Measurements from ENCODE around the gene WAC.
"Not testable (repeated sequence)": the region's sequence is repeated elsewhere in the genome, so short reads cannot be mapped to it uniquely, and the experiment has no call there.

WAC gene

DNA sequence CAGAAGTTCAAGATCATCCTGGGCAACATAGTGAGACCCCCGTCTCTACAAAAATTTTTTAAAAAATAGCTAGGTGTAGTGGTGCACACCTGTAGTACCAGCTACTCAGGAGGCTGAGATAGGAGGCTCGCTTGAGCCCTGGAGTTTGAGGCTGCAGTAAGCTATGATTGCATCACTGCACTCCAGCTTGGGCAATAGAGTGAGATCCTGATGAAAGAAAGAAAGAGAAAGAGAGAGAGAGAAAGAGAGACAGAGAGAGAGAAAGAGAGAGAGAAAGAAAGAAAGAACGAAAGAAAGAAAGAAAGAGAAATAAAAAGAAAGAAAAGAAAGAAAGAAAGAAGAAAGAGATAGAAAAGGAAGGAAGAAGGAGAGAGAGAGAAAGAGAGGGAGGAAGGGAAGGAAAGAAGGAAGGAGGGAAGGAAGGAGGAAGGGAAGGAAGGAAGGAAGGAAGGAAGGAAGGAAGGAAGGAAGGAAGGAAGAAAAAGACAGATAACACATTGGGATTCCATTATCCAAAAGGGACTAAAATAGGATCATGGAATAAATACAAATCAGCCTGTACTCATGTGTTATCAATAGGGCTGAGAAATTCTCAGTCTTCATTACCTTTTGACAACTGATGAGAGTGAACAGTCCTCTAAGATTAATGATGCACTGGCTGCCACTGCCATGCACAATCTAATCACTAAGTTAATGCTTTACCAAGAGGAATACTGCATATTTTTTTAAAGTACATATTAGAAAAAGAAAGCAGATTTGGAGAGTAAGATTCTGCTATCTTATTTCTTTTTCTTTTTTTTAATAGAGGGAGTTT lies 35.4 kb upstream of the WAC start:
- no peaks in the 10 kb centered on the region for H3K36me3 ChIP-seq (ENCODE audit: control insufficient read depth in 5 of 5, insufficient read depth in 5 of 5, low read length in 5 of 5)
- H3K27me3 ChIP-seq (ENCODE audit: control insufficient read depth in 5 of 5, insufficient read depth in 4 of 5, low read length in 5 of 5), result no peaks in the 10 kb centered on the region
- peaks cover 0 to 11% (median 0%) of the 10 kb centered on the region in 5 donors for H3K4me1 ChIP-seq (ENCODE audit: control insufficient read depth in 5 of 5, insufficient read depth in 5 of 5, low read length in 5 of 5)
- no peak overlapping the region for H3K27ac ChIP-seq (ENCODE audit: low read depth, low read length)
- H3K9ac ChIP-seq (ENCODE audit: low read length in 5 of 5), result no peak overlapping the region
- H3K4me3 ChIP-seq (ENCODE audit: low read depth in 1 of 5, low read length in 5 of 5), result no peak overlapping the region
- no peaks in the 10 kb centered on the region for H3K9me3 ChIP-seq (ENCODE audit: control insufficient read depth in 5 of 5, low read length in 5 of 5)

DNA sequence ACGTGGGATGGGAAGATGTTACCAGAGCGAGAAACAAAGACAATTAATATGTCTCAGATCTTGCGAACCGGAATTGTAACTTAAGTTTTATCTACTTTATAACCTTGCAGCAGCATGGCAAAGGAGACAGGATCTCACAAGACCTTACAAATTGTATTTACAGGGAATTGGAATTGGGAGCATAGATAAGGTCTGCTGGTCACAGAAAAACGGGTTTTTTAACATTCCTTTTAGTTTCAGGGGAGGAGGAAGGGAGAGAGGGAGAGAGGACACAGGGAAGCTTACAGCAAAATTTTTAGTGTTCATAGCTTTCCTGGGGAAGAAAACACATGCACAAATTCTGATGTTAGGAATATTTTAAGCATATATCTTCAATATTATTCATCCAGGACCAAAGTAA lies 32.7 kb upstream of the WAC start:
- not testable (repeated sequence) for H3K4me1 ChIP-seq (ENCODE audit: control insufficient read depth in 5 of 5, insufficient read depth in 5 of 5, low read length in 5 of 5); H3K4me3 ChIP-seq (ENCODE audit: low read depth in 1 of 5, low read length in 5 of 5); H3K9ac ChIP-seq (ENCODE audit: low read length in 5 of 5); H3K27ac ChIP-seq (ENCODE audit: low read depth, low read length); H3K9me3 ChIP-seq (ENCODE audit: control insufficient read depth in 5 of 5, low read length in 5 of 5); H3K27me3 ChIP-seq (ENCODE audit: control insufficient read depth in 5 of 5, insufficient read depth in 4 of 5, low read length in 5 of 5); H3K36me3 ChIP-seq (ENCODE audit: control insufficient read depth in 5 of 5, insufficient read depth in 5 of 5, low read length in 5 of 5)

DNA sequence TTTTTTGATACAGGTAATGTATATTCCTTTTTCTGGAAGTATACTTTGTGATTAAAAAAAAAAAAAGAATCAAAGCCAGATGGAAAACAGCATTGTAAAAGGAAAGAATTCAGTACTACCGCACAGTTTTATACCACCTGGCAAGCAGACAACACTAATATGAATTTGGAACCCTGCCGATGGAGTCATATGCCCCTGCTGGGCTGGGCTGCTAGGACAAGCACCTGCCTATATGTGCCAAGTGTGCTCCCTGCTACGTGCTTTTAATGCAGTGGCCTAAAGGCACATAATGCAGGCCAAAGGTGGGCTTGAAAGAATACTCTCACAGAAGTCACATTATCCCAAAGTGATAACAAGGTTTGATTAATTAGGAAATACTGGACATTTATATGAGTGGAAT lies 29.8 kb upstream of the WAC start:
- peak overlapping the region in 1 of 5 donors; percentile 11 for H3K4me3 ChIP-seq (ENCODE audit: low read depth in 1 of 5, low read length in 5 of 5)
- H3K9ac ChIP-seq (ENCODE audit: low read length in 5 of 5), result no peak overlapping the region
- no peaks in the 10 kb centered on the region for H3K36me3 ChIP-seq (ENCODE audit: control insufficient read depth in 5 of 5, insufficient read depth in 5 of 5, low read length in 5 of 5)
- no peak overlapping the region for H3K27ac ChIP-seq (ENCODE audit: low read depth, low read length)
- H3K27me3 ChIP-seq (ENCODE audit: control insufficient read depth in 5 of 5, insufficient read depth in 4 of 5, low read length in 5 of 5), result no peaks in the 10 kb centered on the region
- H3K4me1 ChIP-seq (ENCODE audit: control insufficient read depth in 5 of 5, insufficient read depth in 5 of 5, low read length in 5 of 5), result no peaks in the 10 kb centered on the region
- H3K9me3 ChIP-seq (ENCODE audit: control insufficient read depth in 5 of 5, low read length in 5 of 5), result no peaks in the 10 kb centered on the region

DNA sequence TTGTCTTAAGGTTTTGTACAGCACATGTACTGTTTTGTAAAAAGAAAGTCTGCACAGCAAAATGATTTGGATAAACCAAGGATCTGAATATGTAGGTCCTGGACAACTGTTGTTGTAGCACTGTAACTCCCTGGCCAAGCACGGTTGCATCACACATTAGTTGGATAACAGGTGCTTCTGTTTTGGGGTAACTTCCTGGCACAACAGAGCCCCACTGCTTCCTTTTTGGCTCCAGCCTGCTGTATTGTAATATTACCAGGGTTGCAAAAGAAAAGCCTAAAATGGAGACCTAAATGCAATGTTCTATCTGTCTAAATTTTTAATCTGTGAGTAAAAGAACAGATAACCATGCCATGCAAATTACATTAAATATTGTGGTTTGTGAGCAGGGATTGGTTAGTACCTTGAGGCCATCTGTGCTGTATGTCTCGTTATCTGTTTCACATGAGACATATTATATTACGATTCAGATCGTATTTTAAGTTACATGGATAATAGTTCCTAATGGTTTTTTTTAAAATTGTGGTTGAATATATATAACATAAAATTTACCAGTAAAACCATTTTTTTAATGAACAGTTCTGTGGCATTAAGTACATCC lies 27.5 kb upstream of the WAC start:
- Histone ChIP-seq H3K36me3 (ENCODE audit: control insufficient read depth in 5 of 5, insufficient read depth in 5 of 5, low read length in 5 of 5) (no peaks in the 10 kb centered on the region), H3K4me1 (ENCODE audit: control insufficient read depth in 5 of 5, insufficient read depth in 5 of 5, low read length in 5 of 5) (no peaks in the 10 kb centered on the region), H3K27me3 (ENCODE audit: control insufficient read depth in 5 of 5, insufficient read depth in 4 of 5, low read length in 5 of 5) (peaks cover 0 to 2% (median 0%) of the 10 kb centered on the region in 5 donors), H3K27ac (ENCODE audit: low read depth, low read length) (no peak overlapping the region), H3K4me3 (ENCODE audit: low read depth in 1 of 5, low read length in 5 of 5) (no peak overlapping the region), H3K9ac (ENCODE audit: low read length in 5 of 5) (no peak overlapping the region), H3K9me3 (ENCODE audit: control insufficient read depth in 5 of 5, low read length in 5 of 5) (no peaks in the 10 kb centered on the region)

DNA sequence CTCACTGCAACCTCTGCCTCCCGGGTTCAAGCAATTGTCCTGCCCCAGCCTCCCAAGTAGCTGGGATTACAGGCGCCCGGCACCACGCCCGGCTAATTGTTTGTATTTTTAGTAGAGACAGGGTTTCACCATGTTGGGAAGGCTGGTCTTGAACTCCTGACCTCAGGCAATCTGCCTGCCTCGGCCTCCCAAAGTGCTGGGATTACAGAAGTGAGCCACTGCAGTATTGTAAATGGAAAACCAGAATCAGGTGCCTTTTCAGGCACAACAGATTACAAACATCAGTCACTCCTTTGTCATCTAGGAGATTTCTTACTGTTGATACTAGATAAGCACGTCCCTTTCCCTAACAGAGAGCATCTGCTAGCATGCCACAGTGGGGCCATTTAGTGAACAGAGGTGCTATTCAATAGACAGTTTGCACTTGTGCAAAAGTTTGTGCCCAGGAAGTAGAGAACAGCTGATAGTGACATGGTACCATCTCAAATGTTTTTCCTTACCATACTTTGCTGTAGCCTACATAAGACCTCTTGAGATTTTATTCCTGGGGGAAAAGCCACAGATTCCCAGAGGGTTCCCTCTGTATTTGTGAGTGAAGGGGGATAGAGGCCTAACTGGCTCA lies 24.5 kb upstream of the WAC start:
- H3K4me3 ChIP-seq (ENCODE audit: low read depth in 1 of 5, low read length in 5 of 5), result no peak overlapping the region
- H3K9ac ChIP-seq (ENCODE audit: low read length in 5 of 5), result no peak overlapping the region
- H3K27me3 ChIP-seq (ENCODE audit: control insufficient read depth in 5 of 5, insufficient read depth in 4 of 5, low read length in 5 of 5), result peaks cover 0 to 2% (median 0%) of the 10 kb centered on the region in 5 donors
- no peak overlapping the region for H3K27ac ChIP-seq (ENCODE audit: low read depth, low read length)
- H3K9me3 ChIP-seq (ENCODE audit: control insufficient read depth in 5 of 5, low read length in 5 of 5), result no peaks in the 10 kb centered on the region
- H3K36me3 ChIP-seq (ENCODE audit: control insufficient read depth in 5 of 5, insufficient read depth in 5 of 5, low read length in 5 of 5), result no peaks in the 10 kb centered on the region
- no peaks in the 10 kb centered on the region for H3K4me1 ChIP-seq (ENCODE audit: control insufficient read depth in 5 of 5, insufficient read depth in 5 of 5, low read length in 5 of 5)

DNA sequence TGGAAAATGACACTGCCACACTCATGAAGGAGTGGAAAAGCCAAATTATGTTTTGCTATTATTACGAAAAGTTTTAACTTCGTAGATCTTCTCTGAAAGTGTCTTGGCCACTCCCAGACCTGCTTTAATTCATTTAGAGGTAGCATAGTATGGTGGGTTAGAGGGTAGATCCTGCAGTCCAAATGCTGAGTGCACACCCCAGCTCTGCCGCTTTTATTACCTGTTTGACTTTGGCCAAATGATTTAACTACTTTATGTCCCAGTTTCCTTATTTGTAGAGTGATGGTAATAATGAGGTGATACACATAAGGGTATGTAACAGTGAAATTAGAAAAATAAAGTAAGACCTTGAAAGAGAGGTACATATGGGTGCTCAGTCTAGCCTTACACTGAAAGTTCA lies 23.6 kb upstream of the WAC start:
- Histone ChIP-seq H3K4me1 (ENCODE audit: control insufficient read depth in 5 of 5, insufficient read depth in 5 of 5, low read length in 5 of 5) (no peaks in the 10 kb centered on the region), H3K9ac (ENCODE audit: low read length in 5 of 5) (no peak overlapping the region), H3K27me3 (ENCODE audit: control insufficient read depth in 5 of 5, insufficient read depth in 4 of 5, low read length in 5 of 5) (peaks cover 0 to 2% (median 0%) of the 10 kb centered on the region in 5 donors), H3K9me3 (ENCODE audit: control insufficient read depth in 5 of 5, low read length in 5 of 5) (no peaks in the 10 kb centered on the region), H3K36me3 (ENCODE audit: control insufficient read depth in 5 of 5, insufficient read depth in 5 of 5, low read length in 5 of 5) (no peaks in the 10 kb centered on the region), H3K27ac (ENCODE audit: low read depth, low read length) (no peak overlapping the region), H3K4me3 (ENCODE audit: low read depth in 1 of 5, low read length in 5 of 5) (no peak overlapping the region)

DNA sequence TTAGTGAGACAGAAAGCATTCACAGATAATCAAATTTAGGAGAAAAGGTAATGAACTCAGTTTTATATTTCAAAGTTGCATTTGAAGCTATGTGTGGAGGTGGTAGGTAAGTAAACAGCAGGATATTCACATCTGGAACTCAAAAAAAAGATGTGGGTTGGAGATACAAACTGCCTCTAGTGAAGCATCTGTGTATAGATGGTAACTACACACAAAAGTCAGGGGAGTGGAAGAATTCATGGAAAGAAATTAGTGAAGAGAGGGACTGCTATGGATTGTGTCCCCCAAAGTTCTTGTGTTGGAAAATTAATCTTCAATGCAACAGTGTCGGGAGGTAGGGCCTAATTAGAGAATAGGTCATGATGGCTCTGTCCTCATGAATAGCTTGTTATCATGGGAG lies 18.3 kb upstream of the WAC start:
- no peaks in the 10 kb centered on the region for H3K36me3 ChIP-seq (ENCODE audit: control insufficient read depth in 5 of 5, insufficient read depth in 5 of 5, low read length in 5 of 5)
- H3K9me3 ChIP-seq (ENCODE audit: control insufficient read depth in 5 of 5, low read length in 5 of 5), result peaks cover 0 to under 1% (median 0%) of the 10 kb centered on the region in 5 donors
- H3K27ac ChIP-seq (ENCODE audit: low read depth, low read length), result no peak overlapping the region
- H3K4me3 ChIP-seq (ENCODE audit: low read depth in 1 of 5, low read length in 5 of 5), result no peak overlapping the region
- no peaks in the 10 kb centered on the region for H3K27me3 ChIP-seq (ENCODE audit: control insufficient read depth in 5 of 5, insufficient read depth in 4 of 5, low read length in 5 of 5)
- no peaks in the 10 kb centered on the region for H3K4me1 ChIP-seq (ENCODE audit: control insufficient read depth in 5 of 5, insufficient read depth in 5 of 5, low read length in 5 of 5)
- no peak overlapping the region for H3K9ac ChIP-seq (ENCODE audit: low read length in 5 of 5)

DNA sequence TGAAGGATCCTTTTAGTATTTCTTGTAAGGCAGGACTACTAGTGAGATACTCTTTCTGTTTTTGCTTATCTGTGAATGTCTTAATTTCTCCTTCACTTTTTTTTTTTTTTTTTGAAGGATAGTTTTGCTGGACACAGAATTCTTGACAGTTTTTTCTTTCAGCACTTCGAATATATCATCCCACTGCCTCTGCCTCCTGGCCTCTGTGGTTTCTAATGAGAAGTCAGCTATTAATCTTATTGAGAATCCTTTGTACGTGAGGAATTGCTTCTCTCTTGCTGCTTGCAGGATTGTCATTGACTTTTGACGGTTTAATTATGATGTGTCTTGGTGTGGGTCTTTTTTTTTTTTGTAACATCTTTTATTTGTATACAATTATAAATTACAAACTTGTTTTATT lies 12.6 kb upstream of the WAC start:
- Histone ChIP-seq H3K27me3 (ENCODE audit: control insufficient read depth in 5 of 5, insufficient read depth in 4 of 5, low read length in 5 of 5) (no peaks in the 10 kb centered on the region), H3K9ac (ENCODE audit: low read length in 5 of 5) (no peak overlapping the region)

DNA sequence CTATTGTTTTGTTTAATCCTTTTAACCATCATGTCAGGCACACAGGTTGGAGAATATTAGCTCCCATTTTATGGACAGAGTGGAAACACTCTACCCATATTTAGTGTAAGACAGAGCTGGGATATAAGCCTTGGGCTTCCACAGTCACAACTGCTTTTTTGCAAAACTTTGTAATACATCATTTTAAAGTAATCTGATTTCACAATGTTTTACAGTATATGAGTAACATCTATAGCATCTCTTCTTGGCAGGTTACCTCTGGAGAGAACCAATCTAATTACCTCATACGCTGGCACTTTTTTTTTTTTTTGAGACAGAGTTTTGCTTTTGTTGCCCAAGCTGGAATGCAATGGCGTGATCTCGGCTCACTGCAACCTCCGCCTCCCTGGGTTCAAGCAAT lies 12.1 kb upstream of the WAC start:
- H3K9me3 ChIP-seq (ENCODE audit: control insufficient read depth in 5 of 5, low read length in 5 of 5), result peaks cover 0 to 12% (median 2%) of the 10 kb centered on the region in 5 donors
- H3K4me3 ChIP-seq (ENCODE audit: low read depth in 1 of 5, low read length in 5 of 5); H3K27me3 ChIP-seq (ENCODE audit: control insufficient read depth in 5 of 5, insufficient read depth in 4 of 5, low read length in 5 of 5); H3K27ac ChIP-seq (ENCODE audit: low read depth, low read length); H3K9ac ChIP-seq (ENCODE audit: low read length in 5 of 5); H3K4me1 ChIP-seq (ENCODE audit: control insufficient read depth in 5 of 5, insufficient read depth in 5 of 5, low read length in 5 of 5): not testable (repeated sequence)
- H3K36me3 ChIP-seq (ENCODE audit: control insufficient read depth in 5 of 5, insufficient read depth in 5 of 5, low read length in 5 of 5), result peaks cover 7 to 20% (median 14%) of the 10 kb centered on the region in 5 donors

More for the DNA sequence above, 12.6 kb upstream of the WAC start:
- H3K9me3 ChIP-seq (ENCODE audit: control insufficient read depth in 5 of 5, low read length in 5 of 5), result peaks cover 0 to 12% (median 2%) of the 10 kb centered on the region in 5 donors
- H3K36me3 ChIP-seq (ENCODE audit: control insufficient read depth in 5 of 5, insufficient read depth in 5 of 5, low read length in 5 of 5), result peaks cover 7 to 16% (median 12%) of the 10 kb centered on the region in 5 donors
- H3K4me3 ChIP-seq (ENCODE audit: low read depth in 1 of 5, low read length in 5 of 5), result no peak overlapping the region
- no peaks in the 10 kb centered on the region for H3K4me1 ChIP-seq (ENCODE audit: control insufficient read depth in 5 of 5, insufficient read depth in 5 of 5, low read length in 5 of 5)
- H3K27ac ChIP-seq (ENCODE audit: low read depth, low read length), result no peak overlapping the region

DNA sequence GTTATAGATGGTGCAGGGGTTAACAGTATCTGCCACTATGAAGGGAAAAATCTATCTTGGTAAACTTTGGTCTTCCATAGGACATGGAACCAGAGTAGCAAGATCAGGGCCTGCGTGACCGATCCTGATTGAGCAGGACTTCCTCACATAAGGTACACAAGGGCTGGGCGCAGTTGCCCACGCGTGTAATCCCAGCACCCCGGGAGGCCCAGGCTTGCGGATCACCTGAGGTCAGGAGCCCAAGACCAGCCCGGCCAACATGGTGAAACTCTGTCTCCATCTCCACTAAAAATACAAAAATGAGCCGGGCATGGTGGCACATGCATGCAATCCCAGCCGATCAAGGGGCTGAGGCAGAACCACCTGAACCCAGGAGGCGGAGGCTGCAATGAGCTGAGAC lies 11.0 kb upstream of the WAC start:
- H3K27ac ChIP-seq (ENCODE audit: low read depth, low read length); H3K4me3 ChIP-seq (ENCODE audit: low read depth in 1 of 5, low read length in 5 of 5); H3K9ac ChIP-seq (ENCODE audit: low read length in 5 of 5); H3K27me3 ChIP-seq (ENCODE audit: control insufficient read depth in 5 of 5, insufficient read depth in 4 of 5, low read length in 5 of 5); H3K4me1 ChIP-seq (ENCODE audit: control insufficient read depth in 5 of 5, insufficient read depth in 5 of 5, low read length in 5 of 5): not testable (repeated sequence)
- Histone ChIP-seq H3K9me3 (ENCODE audit: control insufficient read depth in 5 of 5, low read length in 5 of 5) (peaks cover 0 to 12% (median 2%) of the 10 kb centered on the region in 5 donors), H3K36me3 (ENCODE audit: control insufficient read depth in 5 of 5, insufficient read depth in 5 of 5, low read length in 5 of 5) (peaks cover 7 to 20% (median 15%) of the 10 kb centered on the region in 5 donors)
